AG08395 (cell line): ENCODE results near the gene NFKBIB.
"Not testable (repeated sequence)": the region's sequence is repeated elsewhere in the genome, so short reads cannot be mapped to it uniquely, and the experiment has no call there.

Source experiments
- DNase-seq: peaks from one replicate; pipeline ENCODE4 v3.0.0; 2012; ENCODE audit warnings: mixed read lengths, low spot score

The NFKBIB gene

GRCh38 chr19:38899447-38900201 lies at the start of gene NFKBIB, which contains the start of gene SIRT2:
TSS of gene NFKBIB (plus strand) at chr19:38899969. CDS start at chr19:38900033, 64 bp downstream.
TSS of gene SIRT2 (minus strand) at chr19:38899618. CDS start at chr19:38899521, 97 bp downstream.
- peak; percentile 99 for DNase-seq

- peak; percentile 99 for DNase-seq
Observed at GRCh38 chr19:38850436-38850975, 49.3 kb upstream of the NFKBIB start.

- no peak for DNase-seq
Observed at GRCh38 chr19:38850976-38851621, 48.7 kb upstream of the NFKBIB start.

- DNase-seq = peak; percentile 94
Observed at GRCh38 chr19:38851622-38852230, 48.0 kb upstream of the NFKBIB start.

GRCh38 chr19:38852231-38853044 lies 47.3 kb upstream of the NFKBIB start:
- peak; percentile 62 for DNase-seq

- DNase-seq = no peak
Observed at GRCh38 chr19:38853214-38853613, 46.6 kb upstream of the NFKBIB start.

GRCh38 chr19:38854961-38855360 lies 44.8 kb upstream of the NFKBIB start:
- DNase-seq = not testable (repeated sequence)

GRCh38 chr19:38855751-38856150 lies 44.0 kb upstream of the NFKBIB start:
- DNase-seq = not testable (repeated sequence)

- DNase-seq = no peak
Observed at GRCh38 chr19:38856813-38857212, 43.0 kb upstream of the NFKBIB start.

- DNase-seq = not testable (repeated sequence)
Observed at GRCh38 chr19:38859631-38860204, 40.1 kb upstream of the NFKBIB start.

- DNase-seq = no peak
Observed at GRCh38 chr19:38861368-38861767, 38.4 kb upstream of the NFKBIB start.

- DNase-seq = no peak
Observed at GRCh38 chr19:38862321-38863059, 37.3 kb upstream of the NFKBIB start.

- no peak for DNase-seq
Observed at GRCh38 chr19:38867171-38867780, 32.5 kb upstream of the NFKBIB start.

GRCh38 chr19:38868551-38868950 lies 31.2 kb upstream of the NFKBIB start:
- no peak for DNase-seq

GRCh38 chr19:38869160-38869835 lies 30.5 kb upstream of the NFKBIB start:
- DNase-seq = peak; percentile 1

- peak; percentile 78 for DNase-seq
Observed at GRCh38 chr19:38869836-38870607, 29.7 kb upstream of the NFKBIB start.

GRCh38 chr19:38870612-38871011 lies 29.2 kb upstream of the NFKBIB start:
- DNase-seq = no peak

- DNase-seq = not testable (repeated sequence)
Observed at GRCh38 chr19:38873400-38873799, 26.4 kb upstream of the NFKBIB start.
